Activated T-helper 17 cell treated with anti-CD3 and anti-CD28 coated beads, Interleukin-2, amount 50 U/mL, for 72 hours (primary cell): ENCODE measurements around the gene TMC1. TPM values are rescaled to one million over a fixed set of nuclear protein-coding genes. Genes with fewer than 3 reads are reported as not detected.

Experiments
- total RNA-seq, 2 donors: library from RNA; stranded (reverse); gene quantifications; one replicate each; pipeline ENCODE4 v1.2.3, GENCODE V29; 2022

Gene TMC1
- total RNA-seq, 2 donors from 2014 or later: 0.32 to 0.41 TPM

Other genes with a start within 250 kb of the TMC1 start
- 100 to 1,000 TPM; 104 to 175 TPM for gene ZFAND5, start 156.4 kb upstream of the TMC1 start, total RNA-seq